OCI-LY1 (cell line): ENCODE measurements around the gene TLR4.

Experiments
- CTCF ChIP-seq: fragments of 200-600 bp; sonication (generic), shearing (Covaris generic); IDR thresholded peaks from 2 replicates; pipeline ENCODE4 v1.5.1; 2017; ENCODE audit warnings: mild to moderate bottlenecking, antibody characterized with exemption, low read length, moderate library complexity, mixed read lengths
- EZH2 ChIP-seq: fragments of 200-600 bp; sonication (generic), shearing (Covaris generic); IDR thresholded peaks from 2 replicates; pipeline ENCODE4 v1.8.0; 2017; ENCODE audit warnings: borderline replicate concordance, mixed run types, mild to moderate bottlenecking, antibody characterized with exemption, low read length, moderate library complexity, mixed read lengths

- no peak for TF ChIP-seq EZH2
- no peak for TF ChIP-seq CTCF
Observed at GRCh38 chr9:117720066-117720465, 15.9 kb downstream of the TLR4 start.
